ENCODE measurements around the gene KIF19. TPM values are rescaled to one million over a fixed set of nuclear protein-coding genes. Genes with fewer than 3 reads are reported as not detected.

KIF19 gene
- total RNA-seq, 4 donors from 2014 or later: 1.4 to 4.4 (median 1.8) TPM

- Histone ChIP-seq H3K27ac (peak overlapping the region in 3 of 4 donors; percentile 14 to 41 (median 40)), H3K36me3 (no peaks in the 10 kb centered on the region), H3K4me1 (peaks cover 0 to 16% (median 12%) of the 10 kb centered on the region in 4 donors), H3K27me3 (no peaks in the 10 kb centered on the region), H3K9me3 (no peaks in the 10 kb centered on the region), H3K4me3 (no peak overlapping the region)
- WGBS, 2 donors (ENCODE audit: low coverage in 1 of 2): 80% methylated on average over 15 of the region's 15 CpGs; no CpG with 5 or more reads in 1 of the 2 donors
- in situ Hi-C loops (cut with MboI; ENCODE audit: low pct_ligation_motif_present in 1 of 4, low pct_unique_long_range_greater_than_20kb in 1 of 4, low sequenced_read_pairs in 3 of 4): loop anchor here in 2 of 4 donors (25.0 kb wide), 1 partner anchor 162 kb away; the partner anchor contains the start of genes RPL38 (in 2 of the 2) and TTYH2 (in 2 of the 2)
- TF ChIP-seq CTCF (IDR thresholded peaks at IDR 0.05): no peak
- TF ChIP-seq POLR2A (IDR thresholded peaks at IDR 0.05): no peak
- peak; percentile 74 to 90 (median 78) for TF ChIP-seq POLR2AphosphoS5 (IDR thresholded peaks at IDR 0.05)
- TF ChIP-seq EP300 (IDR thresholded peaks at IDR 0.05; ENCODE audit: low read depth): no peak
- intact Hi-C loops (cut with DNase I; ENCODE audit: low total_unique reads): no loop called here
- DNase-seq: peak; percentile 70
Measured at GRCh38 chr17:74373838-74374606, 48.0 kb downstream of the KIF19 start.

- WGBS, 2 donors (ENCODE audit: low coverage in 1 of 2): 72 to 81% methylated on average over 2 to 3 of the region's 3 CpGs
- no peaks in the 10 kb centered on the region for H3K27me3 ChIP-seq
- in situ Hi-C loops (cut with MboI; ENCODE audit: low pct_ligation_motif_present in 1 of 4, low pct_unique_long_range_greater_than_20kb in 1 of 4, low sequenced_read_pairs in 3 of 4): loop anchor here in 3 of 4 donors (5.0 to 25.0 kb wide), 3 partner anchors 82 to 163 kb away; partner anchors contain the start of genes RPL38 (in 2 of the 3) and TTYH2 (in 2 of the 3)
- no peak overlapping the region for H3K4me3 ChIP-seq
- no peak for DNase-seq
- no peak overlapping the region for H3K27ac ChIP-seq
- intact Hi-C loops (cut with DNase I; ENCODE audit: low total_unique reads): no loop called here
- TF ChIP-seq POLR2A (IDR thresholded peaks at IDR 0.05) (no peak), POLR2AphosphoS5 (IDR thresholded peaks at IDR 0.05) (no peak)
- peaks cover 8 to 19% (median 17%) of the 10 kb centered on the region in 4 donors for H3K4me1 ChIP-seq
- no peaks in the 10 kb centered on the region for H3K36me3 ChIP-seq
- no peaks in the 10 kb centered on the region for H3K9me3 ChIP-seq
Measured at GRCh38 chr17:74374858-74375257, 48.8 kb downstream of the KIF19 start.

GRCh38 chr17:74379495-74380085 lies 53.6 kb downstream of the KIF19 start:
- peak overlapping the region in 1 of 4 donors; percentile 6 for H3K4me3 ChIP-seq

More at GRCh38 chr17:74379495-74380085, 53.6 kb downstream of the KIF19 start:
- DNase-seq: peak; percentile 95
- 0 to 14% methylated on average over 2 to 18 of the region's 20 CpGs for WGBS, 2 donors (ENCODE audit: low coverage in 1 of 2)
- Histone ChIP-seq H3K27me3 (no peaks in the 10 kb centered on the region), H3K27ac (peak overlapping the region; percentile 70 to 83 (median 82)), H3K9me3 (no peaks in the 10 kb centered on the region), H3K4me1 (peaks cover 13 to 25% (median 19%) of the 10 kb centered on the region in 4 donors), H3K36me3 (no peaks in the 10 kb centered on the region)
- in situ Hi-C loops (cut with MboI; ENCODE audit: low pct_ligation_motif_present in 1 of 4, low pct_unique_long_range_greater_than_20kb in 1 of 4, low sequenced_read_pairs in 3 of 4): loop anchor here in 2 of 4 donors (5.0 kb wide), 2 partner anchors 78 to 118 kb away; no protein-coding TSS in a partner anchor
- intact Hi-C loops (cut with DNase I; ENCODE audit: low total_unique reads): loop anchor here (1.0 kb wide), 1 partner anchor 78 kb away; no protein-coding TSS in a partner anchor
- TF ChIP-seq CTCF (IDR thresholded peaks at IDR 0.05) (peak; percentile 95 to 98 (median 97)), POLR2AphosphoS5 (IDR thresholded peaks at IDR 0.05) (peak in 1 of 3 donors; percentile 10), POLR2A (IDR thresholded peaks at IDR 0.05) (no peak), EP300 (IDR thresholded peaks at IDR 0.05; ENCODE audit: low read depth) (no peak)
